ENCODE measurements around the gene LTBP4.

Gene LTBP4

DNA sequence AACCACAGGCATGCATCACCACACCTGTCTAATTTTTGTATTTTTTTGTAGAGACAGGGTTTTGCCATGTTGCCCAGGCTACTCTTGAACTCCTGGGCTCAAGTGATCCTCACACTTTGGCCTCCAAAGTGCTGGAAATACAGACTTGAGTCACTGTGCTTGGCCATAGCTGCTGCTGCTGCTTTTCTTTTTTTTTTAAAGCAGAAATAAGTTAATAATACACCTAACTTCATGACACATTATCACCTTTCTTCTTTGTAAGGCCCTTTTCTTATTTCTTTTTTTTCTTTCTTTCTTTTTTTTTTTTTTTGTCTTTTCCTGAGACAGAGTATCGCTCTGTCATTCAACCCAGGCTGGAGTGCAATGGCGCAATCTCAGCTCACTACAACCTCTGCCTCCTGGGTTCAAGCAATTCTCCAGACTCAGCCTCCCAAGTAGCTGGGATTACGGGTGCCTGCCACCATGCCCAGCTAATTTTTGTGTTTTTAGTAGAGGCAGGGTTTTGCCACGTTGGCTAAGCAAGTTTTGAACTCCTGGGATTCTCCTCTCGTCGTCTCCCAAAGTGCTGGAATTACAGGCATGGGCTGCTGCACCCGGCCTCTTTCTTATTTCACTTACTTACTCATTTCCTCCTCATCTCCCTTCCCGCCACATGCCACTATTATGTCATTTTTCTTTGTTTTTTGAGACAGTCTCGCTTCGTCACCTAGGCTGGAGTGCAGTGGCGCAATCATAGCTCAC is 15.8 kb upstream of the LTBP4 start:
- Histone ChIP-seq H3K4me3 (no peak overlapping the region), H3K27ac (no peak overlapping the region)
- TF ChIP-seq, protein P1, sequence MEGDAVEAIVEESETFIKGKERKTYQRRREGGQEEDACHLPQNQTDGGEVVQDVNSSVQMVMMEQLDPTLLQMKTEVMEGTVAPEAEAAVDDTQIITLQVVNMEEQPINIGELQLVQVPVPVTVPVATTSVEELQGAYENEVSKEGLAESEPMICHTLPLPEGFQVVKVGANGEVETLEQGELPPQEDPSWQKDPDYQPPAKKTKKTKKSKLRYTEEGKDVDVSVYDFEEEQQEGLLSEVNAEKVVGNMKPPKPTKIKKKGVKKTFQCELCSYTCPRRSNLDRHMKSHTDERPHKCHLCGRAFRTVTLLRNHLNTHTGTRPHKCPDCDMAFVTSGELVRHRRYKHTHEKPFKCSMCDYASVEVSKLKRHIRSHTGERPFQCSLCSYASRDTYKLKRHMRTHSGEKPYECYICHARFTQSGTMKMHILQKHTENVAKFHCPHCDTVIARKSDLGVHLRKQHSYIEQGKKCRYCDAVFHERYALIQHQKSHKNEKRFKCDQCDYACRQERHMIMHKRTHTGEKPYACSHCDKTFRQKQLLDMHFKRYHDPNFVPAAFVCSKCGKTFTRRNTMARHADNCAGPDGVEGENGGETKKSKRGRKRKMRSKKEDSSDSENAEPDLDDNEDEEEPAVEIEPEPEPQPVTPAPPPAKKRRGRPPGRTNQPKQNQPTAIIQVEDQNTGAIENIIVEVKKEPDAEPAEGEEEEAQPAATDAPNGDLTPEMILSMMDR (IDR thresholded peaks at IDR 0.05): no peak

DNA sequence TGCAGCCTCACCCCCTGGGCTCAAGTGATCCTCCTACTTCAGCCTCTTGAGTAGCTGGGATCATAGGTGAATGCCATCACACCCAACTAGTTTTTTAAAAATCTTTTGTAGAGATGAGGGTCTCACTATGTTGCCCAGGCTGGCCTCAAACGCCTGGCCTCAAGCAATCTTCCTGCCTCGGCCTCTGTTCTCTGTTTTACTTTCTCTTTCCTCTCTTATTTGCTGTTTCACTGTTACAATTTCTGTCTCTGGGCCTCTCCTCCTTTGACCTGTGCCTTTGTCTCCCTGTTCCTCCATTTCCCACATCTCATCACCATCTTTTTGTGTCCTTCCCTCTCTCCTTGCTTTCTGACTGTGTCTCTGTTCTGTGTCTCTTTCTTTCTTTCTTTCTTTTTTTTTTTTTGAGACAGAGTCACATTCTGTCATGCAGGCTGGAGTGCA is 15.2 kb upstream of the LTBP4 start:
- TF ChIP-seq, protein P1 (IDR thresholded peaks at IDR 0.05): no peak
- no peak overlapping the region for H3K27ac ChIP-seq
- no peak for DNase-seq (ENCODE audit: low spot score)

More for the DNA sequence above, 15.8 kb upstream of the LTBP4 start:
- no peak for DNase-seq (ENCODE audit: low spot score)

DNA sequence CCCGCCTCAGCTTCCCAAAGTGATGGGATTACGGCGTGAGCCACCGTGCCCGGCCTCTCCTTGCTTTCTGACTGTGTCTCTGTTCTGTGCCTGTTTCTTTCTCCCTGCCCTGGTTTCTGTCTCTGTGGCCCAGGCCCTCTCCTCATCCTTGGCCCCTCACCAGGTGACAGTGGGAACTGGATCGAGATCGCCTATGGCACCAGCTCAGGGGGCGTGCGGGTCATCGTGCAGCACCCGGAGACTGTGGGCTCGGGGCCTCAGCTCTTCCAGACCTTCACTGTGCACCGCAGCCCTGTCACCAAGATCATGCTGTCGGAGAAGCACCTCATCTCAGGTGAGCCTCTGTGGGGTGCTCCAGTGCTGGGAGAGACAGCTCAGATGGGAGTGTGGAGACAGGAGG is 14.6 kb upstream of the LTBP4 start:
- no peak for DNase-seq (ENCODE audit: low spot score)
- no peak overlapping the region for H3K4me3 ChIP-seq
- TF ChIP-seq, protein P1 (IDR thresholded peaks at IDR 0.05): no peak
- no peak overlapping the region for H3K27ac ChIP-seq

More for the DNA sequence above, 15.2 kb upstream of the LTBP4 start:
- H3K4me3 ChIP-seq: no peak overlapping the region

DNA sequence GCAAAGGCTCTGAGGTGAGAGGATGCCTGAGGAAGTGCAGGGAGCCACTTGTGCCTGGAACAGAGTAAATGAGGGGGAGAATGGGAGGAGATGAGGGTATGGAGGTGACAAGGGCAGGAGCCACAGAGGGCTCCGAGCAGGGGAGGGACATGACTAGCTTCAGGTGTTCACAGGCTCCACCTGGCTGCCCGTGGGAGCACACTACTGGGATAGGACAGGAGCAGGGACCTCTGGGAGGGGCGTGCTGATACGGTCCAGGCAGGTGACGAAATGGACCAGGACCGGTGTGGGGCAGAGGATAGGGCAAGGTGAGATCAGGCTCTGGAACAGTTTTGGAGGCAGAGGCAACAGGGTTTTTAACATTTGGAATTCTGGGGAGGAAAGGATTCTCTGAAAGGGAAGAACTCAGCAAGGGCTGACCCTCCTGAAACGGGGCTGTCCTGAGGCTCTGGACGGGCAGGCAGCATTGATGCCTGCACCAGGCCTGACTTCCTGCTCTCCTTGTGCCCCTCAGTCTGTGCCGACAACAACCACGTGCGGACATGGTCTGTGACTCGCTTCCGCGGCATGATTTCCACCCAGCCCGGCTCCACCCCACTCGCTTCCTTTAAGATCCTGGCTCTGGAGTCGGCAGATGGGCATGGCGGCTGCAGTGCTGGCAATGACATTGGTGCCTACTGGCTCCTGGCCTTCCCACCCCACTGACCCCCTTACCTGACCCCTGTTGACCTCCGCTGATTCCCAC is 12.9 kb upstream of the LTBP4 start:
- H3K4me3 ChIP-seq: no peak overlapping the region
- TF ChIP-seq, protein P1 (IDR thresholded peaks at IDR 0.05): no peak
- no peak for DNase-seq (ENCODE audit: low spot score)
- no peak overlapping the region for H3K27ac ChIP-seq

DNA sequence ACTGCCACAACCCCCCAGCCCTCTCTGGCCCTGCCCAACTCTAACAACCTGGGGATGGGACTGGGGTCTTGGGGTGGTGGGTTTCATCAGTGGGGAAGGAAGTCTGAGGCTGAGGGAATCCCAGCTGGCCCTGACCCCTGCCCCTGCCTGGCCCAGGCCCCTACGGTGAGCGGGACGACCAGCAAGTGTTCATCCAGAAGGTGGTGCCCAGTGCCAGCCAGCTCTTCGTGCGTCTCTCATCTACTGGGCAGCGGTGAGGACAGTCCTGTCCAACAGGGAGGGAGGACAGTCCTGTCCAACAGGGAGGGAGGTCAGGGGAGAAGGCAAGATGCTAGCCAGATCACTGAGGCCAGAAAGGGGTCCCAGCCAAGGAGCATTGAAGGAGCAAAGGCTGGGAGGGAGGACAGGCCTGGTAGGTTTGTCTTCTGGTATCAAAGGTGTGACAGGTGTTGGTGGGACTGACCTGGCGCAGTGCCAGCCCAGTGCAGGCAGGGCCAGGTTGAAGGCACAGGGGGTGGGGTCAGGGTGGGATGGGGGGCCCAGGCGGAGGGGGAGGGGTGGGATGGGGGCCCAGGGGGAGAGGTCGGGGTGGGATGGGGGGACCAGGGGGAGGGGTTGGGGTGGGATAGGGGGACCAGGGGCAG is 12.1 kb upstream of the LTBP4 start:
- H3K27ac ChIP-seq: no peak overlapping the region
- TF ChIP-seq, protein P1 (IDR thresholded peaks at IDR 0.05): no peak
- H3K4me3 ChIP-seq: no peak overlapping the region
- DNase-seq (ENCODE audit: low spot score): no peak

DNA sequence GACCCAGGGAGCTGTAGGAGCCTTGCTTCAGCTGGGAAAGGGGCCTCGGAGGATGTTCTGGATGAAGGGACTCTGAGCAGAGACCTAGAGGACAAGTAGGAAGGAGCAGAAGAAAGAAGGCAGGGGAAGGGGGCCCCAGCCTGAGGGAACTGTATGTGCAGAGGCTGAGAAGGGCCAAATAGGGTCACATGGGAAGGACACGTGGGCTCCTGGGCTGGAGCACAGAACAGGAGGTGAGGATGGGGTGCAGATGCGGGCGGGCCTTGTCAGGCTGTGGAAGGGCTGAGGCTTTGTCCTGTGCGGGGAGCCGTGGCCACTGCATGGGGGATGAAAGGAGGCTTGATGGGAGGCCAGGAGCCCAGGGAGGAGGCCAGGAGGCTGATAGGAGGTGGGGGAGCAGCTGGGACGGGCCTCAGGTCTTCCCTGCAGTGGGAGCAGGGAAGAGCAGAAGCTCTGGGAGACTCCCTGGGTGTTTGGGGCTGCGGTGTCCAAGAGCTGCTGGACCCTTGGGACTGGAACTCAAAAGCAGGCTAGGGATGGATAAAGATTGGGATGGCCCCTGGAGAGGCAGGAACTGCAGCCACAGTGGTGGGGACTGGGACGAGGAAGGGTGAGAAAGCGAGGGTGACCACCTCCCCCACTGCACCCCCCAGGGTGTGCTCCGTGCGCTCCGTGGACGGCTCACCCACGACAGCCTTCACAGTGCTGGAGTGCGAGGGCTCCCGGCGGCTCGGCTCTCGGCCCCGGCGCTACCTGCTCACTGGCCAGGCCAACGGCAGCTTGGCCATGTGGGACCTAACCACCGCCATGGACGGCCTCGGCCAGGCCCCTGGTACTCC is 11.4 kb upstream of the LTBP4 start:
- Histone ChIP-seq H3K27ac (no peak overlapping the region), H3K4me3 (no peak overlapping the region)
- TF ChIP-seq, protein P1 (IDR thresholded peaks at IDR 0.05): no peak
- no peak for DNase-seq (ENCODE audit: low spot score)

Data from coronary artery (tissue), 2 donors.